COLO668 (cell line): Measurements from ENCODE around the gene CAB39L.
"Not testable (repeated sequence)": the region's sequence is repeated elsewhere in the genome, so short reads cannot be mapped to it uniquely, and the experiment has no call there.

Experiments used
- DNase-seq: peaks from one replicate; lab custom pipeline; 2025; ENCODE audit not compliant: unreplicated experiment; lab: John Stamatoyannopoulos, UW

Gene CAB39L

GRCh38 chr13:49348751-49349150, 95.1 kb downstream of the CAB39L start:
- DNase-seq, result no peak

GRCh38 chr13:49347650-49348385, 96.0 kb downstream of the CAB39L start:
- DNase-seq, result no peak

GRCh38 chr13:49346460-49346859, 97.4 kb downstream of the CAB39L start:
- DNase-seq, result no peak

- DNase-seq, result no peak
These were observed 100.1 kb downstream of the CAB39L start for GRCh38 chr13:49343731-49344130.

GRCh38 chr13:49343255-49343654, 100.6 kb downstream of the CAB39L start:
- DNase-seq, result no peak

- DNase-seq, result no peak
These were observed 101.4 kb downstream of the CAB39L start for GRCh38 chr13:49342454-49342853.

GRCh38 chr13:49341941-49342340, 101.9 kb downstream of the CAB39L start:
- no peak for DNase-seq

GRCh38 chr13:49341517-49341916, 102.3 kb downstream of the CAB39L start:
- no peak for DNase-seq

GRCh38 chr13:49340161-49340560, 103.7 kb downstream of the CAB39L start:
- DNase-seq, result no peak

- DNase-seq, result no peak
These were observed 107.2 kb downstream of the CAB39L start for GRCh38 chr13:49336655-49337054.

- no peak for DNase-seq
These were observed 113.4 kb downstream of the CAB39L start for GRCh38 chr13:49330546-49330864.

- no peak for DNase-seq
These were observed 113.9 kb downstream of the CAB39L start for GRCh38 chr13:49329831-49330545.

GRCh38 chr13:49327145-49327544, 116.7 kb downstream of the CAB39L start:
- DNase-seq, result not testable (repeated sequence)

- no peak for DNase-seq
These were observed 117.5 kb downstream of the CAB39L start for GRCh38 chr13:49326222-49326917.

GRCh38 chr13:49323344-49323743, 120.5 kb downstream of the CAB39L start:
- DNase-seq, result no peak

- DNase-seq, result no peak
These were observed 121.2 kb downstream of the CAB39L start for GRCh38 chr13:49322702-49323101.

- DNase-seq, result no peak
These were observed 122.9 kb downstream of the CAB39L start for GRCh38 chr13:49320975-49321374.

- DNase-seq, result no peak
These were observed 123.9 kb downstream of the CAB39L start for GRCh38 chr13:49319951-49320350.

GRCh38 chr13:49319551-49319950, 124.3 kb downstream of the CAB39L start:
- no peak for DNase-seq

GRCh38 chr13:49315756-49316482, 127.9 kb downstream of the CAB39L start:
- DNase-seq, result no peak

- DNase-seq, result no peak
These were observed 128.8 kb downstream of the CAB39L start for GRCh38 chr13:49315036-49315565.
